HepG2 (cell line): ENCODE results near the gene MYPN. TPM values are rescaled to one million over a fixed set of nuclear protein-coding genes. Genes with fewer than 3 reads are reported as not detected.

Experiments
- EHMT2 ChIP-seq: fragments of 200-600 bp; sonication (generic); IDR thresholded peaks from 2 replicates; pipeline ENCODE4 v1.7.0; 2017; ENCODE audit warnings: antibody characterized with exemption, low read depth, low read length, borderline replicate concordance
- HMG20B ChIP-seq: conservative IDR thresholded peaks from 2 replicates; pipeline ENCODE4 v1.6.1; 2016; ENCODE audit warnings: missing genetic modification reagents, missing compliant biosample characterization
- MTA1 ChIP-seq: sonication (generic); formaldehyde crosslinking; IDR thresholded peaks from 2 replicates; pipeline ENCODE4 v1.4.0; 2020; ENCODE audit warnings: missing genetic modification reagents, mild to moderate bottlenecking, borderline replicate concordance
- MXD4 ChIP-seq: IDR thresholded peaks from 2 replicates; pipeline ENCODE4 v1.6.1; 2016; ENCODE audit warnings: mild to moderate bottlenecking, missing biosample characterization, missing genetic modification reagents
- RBFOX2 ChIP-seq: fragments of 200-400 bp; formaldehyde crosslinking; IDR thresholded peaks from 2 replicates; pipeline ENCODE4 v1.6.1; 2017; ENCODE audit warnings: low read depth, mild to moderate bottlenecking, low read length
- REL ChIP-seq: sonication (generic); formaldehyde crosslinking; conservative IDR thresholded peaks from 2 replicates; pipeline ENCODE4 v1.8.0; 2022; ENCODE audit warnings: mild to moderate bottlenecking, missing genetic modification reagents, moderate library complexity
- RFXANK ChIP-seq: IDR thresholded peaks from 2 replicates; pipeline ENCODE4 v1.6.1; 2016
- polyA plus RNA-seq, 8 experiments: library from polyadenylated mRNA; depleted of rRNA in 3 of 8; stranded (reverse) in 7 of 8; unstranded in 1 of 8; fragments of >200 nt; fragmentation: Illumina TruSeq in 4 of 8; extraction: Trizol in 4 of 8; gene quantifications; 2 replicates each; pipeline versions ENCODE4 v1.2.1 to v1.2.3, GENCODE V29; 2011 to 2016; ENCODE audit warnings: low read depth in 4 of 8, missing spikeins in 1 of 8, mixed read lengths in 1 of 8; ENCODE audit not compliant: insufficient read depth in 1 of 8
- total RNA-seq, 5 experiments: library from RNA; depleted of rRNA; stranded (reverse); fragments of >200 nt; fragmentation: Illumina TruSeq; extraction: Trizol; gene quantifications; 2 replicates each; pipeline ENCODE4 v1.2.3, GENCODE V29; 2016; ENCODE audit warnings: low read depth in 1 of 5
- TF ChIP-seq, protein P1 (sequence below): sonication (generic); formaldehyde crosslinking; IDR thresholded peaks from 2 replicates; pipeline ENCODE4 v1.9.0; 2021; ENCODE audit warnings: missing genetic modification reagents, borderline replicate concordance
- TF ChIP-seq, protein P2 (sequence below): sonication (generic); formaldehyde crosslinking; conservative IDR thresholded peaks from 2 replicates; pipeline ENCODE4 v1.8.0; 2022; ENCODE audit warnings: low read depth, missing genetic modification reagents
- TF ChIP-seq, protein P3 (sequence below): sonication (generic); formaldehyde crosslinking; IDR thresholded peaks from 2 replicates; pipeline ENCODE4 v1.4.0; 2020; ENCODE audit warnings: missing genetic modification reagents

MYPN gene
- total and polyA plus RNA-seq, 2 of the 13 experiments (the other 11 are each of a cell fraction or from before 2014, with no cell fraction given), result not detected

DNA sequence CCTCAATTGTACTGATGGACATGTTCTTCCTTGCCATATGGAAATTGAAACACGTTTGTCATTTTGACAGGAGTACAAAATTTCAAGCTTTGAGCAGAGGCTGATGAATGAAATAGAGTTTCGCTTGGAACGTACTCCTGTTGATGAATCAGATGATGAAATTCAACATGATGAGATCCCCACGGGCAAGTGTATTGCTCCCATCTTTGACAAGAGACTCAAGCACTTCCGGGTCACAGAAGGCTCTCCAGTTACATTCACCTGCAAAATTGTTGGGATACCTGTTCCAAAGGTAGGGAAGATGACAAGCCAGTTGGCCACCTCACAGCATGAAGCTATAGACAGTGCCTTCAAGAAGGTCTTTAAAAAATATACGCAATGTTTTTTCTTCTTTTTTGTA lies 79.5 kb downstream of the MYPN start (continued):
- no peak for TF ChIP-seq HMG20B (CRISPR knock-in tag)
- TF ChIP-seq, protein P1, sequence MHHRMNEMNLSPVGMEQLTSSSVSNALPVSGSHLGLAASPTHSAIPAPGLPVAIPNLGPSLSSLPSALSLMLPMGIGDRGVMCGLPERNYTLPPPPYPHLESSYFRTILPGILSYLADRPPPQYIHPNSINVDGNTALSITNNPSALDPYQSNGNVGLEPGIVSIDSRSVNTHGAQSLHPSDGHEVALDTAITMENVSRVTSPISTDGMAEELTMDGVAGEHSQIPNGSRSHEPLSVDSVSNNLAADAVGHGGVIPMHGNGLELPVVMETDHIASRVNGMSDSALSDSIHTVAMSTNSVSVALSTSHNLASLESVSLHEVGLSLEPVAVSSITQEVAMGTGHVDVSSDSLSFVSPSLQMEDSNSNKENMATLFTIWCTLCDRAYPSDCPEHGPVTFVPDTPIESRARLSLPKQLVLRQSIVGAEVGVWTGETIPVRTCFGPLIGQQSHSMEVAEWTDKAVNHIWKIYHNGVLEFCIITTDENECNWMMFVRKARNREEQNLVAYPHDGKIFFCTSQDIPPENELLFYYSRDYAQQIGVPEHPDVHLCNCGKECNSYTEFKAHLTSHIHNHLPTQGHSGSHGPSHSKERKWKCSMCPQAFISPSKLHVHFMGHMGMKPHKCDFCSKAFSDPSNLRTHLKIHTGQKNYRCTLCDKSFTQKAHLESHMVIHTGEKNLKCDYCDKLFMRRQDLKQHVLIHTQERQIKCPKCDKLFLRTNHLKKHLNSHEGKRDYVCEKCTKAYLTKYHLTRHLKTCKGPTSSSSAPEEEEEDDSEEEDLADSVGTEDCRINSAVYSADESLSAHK (CRISPR knock-in tag), result no peak
- TF ChIP-seq RBFOX2, result no peak
- no peak for TF ChIP-seq EHMT2
- TF ChIP-seq, protein P2, sequence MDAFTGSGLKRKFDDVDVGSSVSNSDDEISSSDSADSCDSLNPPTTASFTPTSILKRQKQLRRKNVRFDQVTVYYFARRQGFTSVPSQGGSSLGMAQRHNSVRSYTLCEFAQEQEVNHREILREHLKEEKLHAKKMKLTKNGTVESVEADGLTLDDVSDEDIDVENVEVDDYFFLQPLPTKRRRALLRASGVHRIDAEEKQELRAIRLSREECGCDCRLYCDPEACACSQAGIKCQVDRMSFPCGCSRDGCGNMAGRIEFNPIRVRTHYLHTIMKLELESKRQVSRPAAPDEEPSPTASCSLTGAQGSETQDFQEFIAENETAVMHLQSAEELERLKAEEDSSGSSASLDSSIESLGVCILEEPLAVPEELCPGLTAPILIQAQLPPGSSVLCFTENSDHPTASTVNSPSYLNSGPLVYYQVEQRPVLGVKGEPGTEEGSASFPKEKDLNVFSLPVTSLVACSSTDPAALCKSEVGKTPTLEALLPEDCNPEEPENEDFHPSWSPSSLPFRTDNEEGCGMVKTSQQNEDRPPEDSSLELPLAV, result no peak
- TF ChIP-seq, protein P3, sequence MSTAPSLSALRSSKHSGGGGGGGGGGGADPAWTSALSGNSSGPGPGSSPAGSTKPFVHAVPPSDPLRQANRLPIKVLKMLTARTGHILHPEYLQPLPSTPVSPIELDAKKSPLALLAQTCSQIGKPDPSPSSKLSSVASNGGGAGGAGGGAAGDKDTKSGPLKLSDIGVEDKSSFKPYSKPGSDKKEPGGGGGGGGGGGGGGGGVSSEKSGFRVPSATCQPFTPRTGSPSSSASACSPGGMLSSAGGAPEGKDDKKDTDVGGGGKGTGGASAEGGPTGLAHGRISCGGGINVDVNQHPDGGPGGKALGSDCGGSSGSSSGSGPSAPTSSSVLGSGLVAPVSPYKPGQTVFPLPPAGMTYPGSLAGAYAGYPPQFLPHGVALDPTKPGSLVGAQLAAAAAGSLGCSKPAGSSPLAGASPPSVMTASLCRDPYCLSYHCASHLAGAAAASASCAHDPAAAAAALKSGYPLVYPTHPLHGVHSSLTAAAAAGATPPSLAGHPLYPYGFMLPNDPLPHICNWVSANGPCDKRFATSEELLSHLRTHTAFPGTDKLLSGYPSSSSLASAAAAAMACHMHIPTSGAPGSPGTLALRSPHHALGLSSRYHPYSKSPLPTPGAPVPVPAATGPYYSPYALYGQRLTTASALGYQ, result no peak
- no peak for TF ChIP-seq RFXANK (CRISPR knock-in tag)
- TF ChIP-seq REL (CRISPR knock-in tag), result no peak
- no peak for TF ChIP-seq MXD4
- TF ChIP-seq MTA1 (CRISPR knock-in tag), result no peak
